A673 (cell line): ENCODE results near the gene CSNK1G2. TPM values are rescaled to one million over a fixed set of nuclear protein-coding genes. Genes with fewer than 3 reads are reported as not detected.

Experiments
- BruUV-seq: library from RNA; stranded (reverse); fragments of 400-500 nt; replicated peaks from 2 replicates; lab custom pipeline; 2021; lab: Mats Ljungman, UMichigan
- CTCF ChIA-PET: fragments of 300-600 bp; sonication (Branson Sonifier 250); formaldehyde crosslinking; loops from one replicate; lab custom pipeline; 2022; ENCODE audit warnings: antibody characterized with exemption; lab: Charles Lee
- POLR2A ChIA-PET: fragments of 300-600 bp; sonication (Branson Sonifier 250); formaldehyde crosslinking; loops from one replicate; lab custom pipeline; 2022; ENCODE audit warnings: antibody characterized with exemption; ENCODE audit not compliant: low non-redundant PET; lab: Charles Lee
- DNase-seq: peaks from one replicate; pipeline ENCODE4 v3.0.0-alpha.2; 2015; ENCODE audit warnings: low spot score
- H3K27ac ChIP-seq: fragments of 200-600 bp; sonication (generic); 2 replicates; pipeline ENCODE4 v1.5.1; 2016; ENCODE audit warnings: mixed run types, low read depth, mild to moderate bottlenecking, mixed read lengths, antibody characterized with exemption, low read length; ENCODE audit not compliant: poor library complexity, severe bottlenecking
- H3K27me3 ChIP-seq: fragments of 200-600 bp; sonication (generic); replicated peaks from 2 replicates; pipeline ENCODE4 v1.6.1; 2017; ENCODE audit warnings: mixed run types, low read depth, mild to moderate bottlenecking, mixed read lengths, antibody characterized with exemption, low read length; ENCODE audit not compliant: insufficient read depth, poor library complexity
- H3K36me3 ChIP-seq: fragments of 200-600 bp; sonication (generic); 2 replicates; pipeline ENCODE4 v1.6.1; 2016; ENCODE audit warnings: mixed run types, mild to moderate bottlenecking, mixed read lengths, antibody characterized with exemption, low read length; ENCODE audit not compliant: insufficient read depth, poor library complexity, severe bottlenecking
- H3K4me1 ChIP-seq: fragments of 200-600 bp; sonication (generic); 2 replicates; pipeline ENCODE4 v1.6.1; 2017; ENCODE audit warnings: mixed run types, mild to moderate bottlenecking, mixed read lengths, antibody characterized with exemption, low read length; ENCODE audit not compliant: insufficient read depth, poor library complexity, severe bottlenecking
- H3K4me3 ChIP-seq: fragments of 200-600 bp; sonication (generic); 2 replicates; pipeline ENCODE4 v1.5.1; 2016; ENCODE audit warnings: low read depth, mixed run types, mild to moderate bottlenecking, mixed read lengths, low read length; ENCODE audit not compliant: poor library complexity, severe bottlenecking
- H3K9me3 ChIP-seq: fragments of 200-600 bp; sonication (generic); 2 replicates; pipeline ENCODE4 v1.6.1; 2016; ENCODE audit warnings: mixed run types, low read depth, mild to moderate bottlenecking, mixed read lengths, antibody characterized with exemption, low read length; ENCODE audit not compliant: poor library complexity, severe bottlenecking
- CTCF ChIP-seq: fragments of 300-800, 200-600 bp; sonication (generic); conservative IDR thresholded peaks from 2 replicates; pipeline ENCODE4 v1.5.1; 2017; ENCODE audit warnings: low read depth, mild to moderate bottlenecking, antibody characterized with exemption, low read length, moderate library complexity, mixed read lengths
- EZH2 ChIP-seq: fragments of 200-600 bp; sonication (generic); IDR thresholded peaks from 2 replicates; pipeline ENCODE4 v1.6.1; 2017; ENCODE audit warnings: borderline replicate concordance, low read depth, mild to moderate bottlenecking, mixed read lengths, antibody characterized with exemption, low read length; ENCODE audit not compliant: poor library complexity, severe bottlenecking
- intact Hi-C: fragments of 100-400 bp; cut with micrococcal nuclease; formaldehyde crosslinking; loops from one replicate; pipeline ENCODE4 v1.10.0; 2022; ENCODE audit not compliant: unreplicated experiment
- total RNA-seq: library from RNA; stranded (reverse); gene quantifications from 2 replicates; pipeline ENCODE4 v1.2.3, GENCODE V29; 2021

CSNK1G2 gene
- total RNA-seq, 1 experiment from 2014 or later: 108 TPM

- no peak for TF ChIP-seq CTCF
- TF ChIP-seq EZH2: no peak
- intact Hi-C loops: no loop called here
- ChIA-PET POLR2A (no interaction called here), CTCF (no interaction called here)
- H3K4me3 ChIP-seq: no peak overlapping the region
- BruUV-seq: no TSS peak
- no peaks in the 10 kb centered on the region for H3K27me3 ChIP-seq
- no peaks in the 10 kb centered on the region for H3K9me3 ChIP-seq
- DNase-seq: peak; percentile 75
- peaks cover 20% of the 10 kb centered on the region for H3K4me1 ChIP-seq
- H3K27ac ChIP-seq: peak overlapping the region; percentile 42
- no peaks in the 10 kb centered on the region for H3K36me3 ChIP-seq
Measured at GRCh38 chr19:1938071-1938470, 2.9 kb upstream of the CSNK1G2 start.

- Histone ChIP-seq H3K9me3 (no peaks in the 10 kb centered on the region), H3K27ac (peak overlapping the region; percentile 84), H3K4me3 (peak overlapping the region; percentile 84), H3K27me3 (no peaks in the 10 kb centered on the region), H3K36me3 (peaks cover 5% of the 10 kb centered on the region), H3K4me1 (peaks cover 34% of the 10 kb centered on the region)
- POLR2A ChIA-PET: no interaction called here
- TF ChIP-seq EZH2: no peak
- no peak for TF ChIP-seq CTCF
- peak; percentile 78 for DNase-seq
- CTCF ChIA-PET: interaction anchor here (0.6 to 1.2 kb wide), 4 partner anchors 17 to 150 kb away, joined by 3 to 7 read pairs (median 3); no protein-coding TSS in a partner anchor
- intact Hi-C loops: no loop called here
- BruUV-seq: TSS peak; percentile 57
Measured at GRCh38 chr19:1942078-1942933, 1.3 kb downstream of the CSNK1G2 start.

GRCh38 chr19:1942934-1943555 lies 2.1 kb downstream of the CSNK1G2 start:
- CTCF ChIA-PET: interaction anchor here (0.7 to 1.2 kb wide), 3 partner anchors 16 to 149 kb away, joined by 3 read pairs; no protein-coding TSS in a partner anchor
- intact Hi-C loops: no loop called here
- TF ChIP-seq EZH2 (no peak), CTCF (no peak)
- peaks cover 5% of the 10 kb centered on the region for H3K36me3 ChIP-seq
- peak overlapping the region; percentile 84 for H3K27ac ChIP-seq
- no peaks in the 10 kb centered on the region for H3K27me3 ChIP-seq
- peaks cover 31% of the 10 kb centered on the region for H3K4me1 ChIP-seq
- no TSS peak for BruUV-seq
- POLR2A ChIA-PET: no interaction called here
- peak overlapping the region; percentile 84 for H3K4me3 ChIP-seq
- H3K9me3 ChIP-seq: no peaks in the 10 kb centered on the region
- DNase-seq: peak; percentile 43
